Measurements from ENCODE around the gene THEMIS.

Gene THEMIS

GRCh38 chr6:127807806-127808517, 92.9 kb downstream of the THEMIS start:
- DNase-seq (ENCODE audit: low read depth), result no peak
- H3K4me3 ChIP-seq (ENCODE audit: control insufficient read depth, low read depth, low read length), result no peak overlapping the region
- TF ChIP-seq CTCF (conservative IDR thresholded peaks at IDR 0.05; ENCODE audit: control insufficient read depth, insufficient read depth, low read depth, low read length), result no peak

- DNase-seq (ENCODE audit: low read depth), result no peak
- TF ChIP-seq CTCF (conservative IDR thresholded peaks at IDR 0.05; ENCODE audit: control insufficient read depth, insufficient read depth, low read depth, low read length), result no peak
- no peak overlapping the region for H3K4me3 ChIP-seq (ENCODE audit: control insufficient read depth, low read depth, low read length)
Observed at GRCh38 chr6:127796713-127797112, 104.1 kb downstream of the THEMIS start.

DNA sequence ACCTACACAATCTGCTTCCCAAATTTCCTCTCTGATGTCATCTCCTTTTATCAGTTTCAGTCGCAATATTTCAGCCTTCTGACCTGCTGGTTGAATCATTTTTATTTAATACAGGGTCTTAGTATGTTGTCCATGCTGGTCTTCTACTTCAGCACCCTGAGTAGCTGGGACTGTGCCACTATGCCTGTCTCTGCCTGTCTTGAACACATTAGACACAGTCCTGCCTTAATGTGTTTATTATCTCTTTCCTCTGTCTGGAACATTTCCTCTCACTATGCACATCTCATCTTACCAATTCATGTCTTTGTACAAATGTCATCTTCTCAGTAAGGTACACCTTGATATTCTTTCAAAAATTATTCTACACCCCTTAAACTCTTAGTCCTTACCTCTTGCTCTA, 106.5 kb downstream of the THEMIS start:
- no peak for DNase-seq (ENCODE audit: low read depth)
- TF ChIP-seq CTCF (conservative IDR thresholded peaks at IDR 0.05; ENCODE audit: control insufficient read depth, insufficient read depth, low read depth, low read length), result no peak
- H3K4me3 ChIP-seq (ENCODE audit: control insufficient read depth, low read depth, low read length), result no peak overlapping the region

DNA sequence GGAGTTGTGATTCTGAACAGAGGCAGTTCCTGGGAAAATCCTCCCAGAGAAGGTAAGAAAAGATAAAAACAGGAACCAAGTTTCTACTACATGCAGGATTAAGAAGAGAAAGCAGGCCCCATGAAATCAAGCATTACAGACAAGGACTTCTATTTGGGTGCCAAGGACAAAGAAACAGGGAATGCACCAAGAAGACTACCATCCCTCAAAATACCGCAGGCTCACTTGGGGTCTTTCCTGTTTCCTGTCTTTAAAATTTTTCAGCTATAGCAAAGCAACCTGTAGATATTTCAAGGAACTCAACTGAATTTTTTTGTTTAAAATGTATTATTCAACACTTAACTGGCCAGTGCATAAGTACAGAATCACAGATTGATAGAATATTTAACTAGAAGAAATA, 107.5 kb downstream of the THEMIS start:
- TF ChIP-seq CTCF (conservative IDR thresholded peaks at IDR 0.05; ENCODE audit: control insufficient read depth, insufficient read depth, low read depth, low read length), result no peak
- DNase-seq (ENCODE audit: low read depth), result no peak
- no peak overlapping the region for H3K4me3 ChIP-seq (ENCODE audit: control insufficient read depth, low read depth, low read length)

DNA sequence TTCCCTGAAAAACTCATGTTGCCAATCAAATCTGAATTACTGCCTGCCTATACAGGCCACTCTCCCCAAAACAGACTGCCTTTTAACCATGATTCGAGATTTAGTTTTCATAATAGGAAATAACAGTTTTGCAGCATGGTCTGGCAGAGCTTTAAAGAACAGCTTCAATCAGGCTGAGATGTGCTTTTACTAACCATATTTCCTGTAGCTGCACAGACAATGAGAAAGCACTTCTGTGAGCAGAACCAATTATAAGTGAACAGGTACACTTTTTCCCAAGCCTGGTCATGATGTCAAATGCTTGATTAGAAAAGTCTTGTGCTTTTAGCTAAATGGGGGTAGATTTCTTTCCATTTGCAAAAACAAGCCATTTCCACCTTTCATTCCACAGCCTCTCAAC, 108.2 kb downstream of the THEMIS start:
- TF ChIP-seq CTCF (conservative IDR thresholded peaks at IDR 0.05; ENCODE audit: control insufficient read depth, insufficient read depth, low read depth, low read length), result no peak
- no peak for DNase-seq (ENCODE audit: low read depth)
- no peak overlapping the region for H3K4me3 ChIP-seq (ENCODE audit: control insufficient read depth, low read depth, low read length)

GRCh38 chr6:127791779-127792528, 108.9 kb downstream of the THEMIS start:
- H3K4me3 ChIP-seq (ENCODE audit: control insufficient read depth, low read depth, low read length), result no peak overlapping the region
- DNase-seq (ENCODE audit: low read depth), result no peak
- TF ChIP-seq CTCF (conservative IDR thresholded peaks at IDR 0.05; ENCODE audit: control insufficient read depth, insufficient read depth, low read depth, low read length), result no peak
